PFSK-1 (cell line): ENCODE results near the gene TTC4.

Experiments used
- FOXP2 ChIP-seq: optimal IDR thresholded peaks from 2 replicates; pipeline ENCODE3; 2011; ENCODE audit warnings: borderline replicate concordance, control low read depth, inconsistent platforms; ENCODE audit not compliant: insufficient read depth; ENCODE audit errors: extremely low read length, extremely low read depth
- POLR2AphosphoS5 ChIP-seq: IDR thresholded peaks from 2 replicates; pipeline ENCODE4 v1.6.1; 2012; ENCODE audit warnings: low read depth, mild to moderate bottlenecking, control low read depth, low read length, moderate library complexity
- SIN3A ChIP-seq: IDR thresholded peaks from 2 replicates; pipeline ENCODE4 v1.6.1; 2012; ENCODE audit warnings: mild to moderate bottlenecking, low read length, moderate library complexity, borderline replicate concordance; ENCODE audit not compliant: insufficient read depth
- TAF1 ChIP-seq: IDR thresholded peaks from 2 replicates; pipeline ENCODE4 v1.6.1; 2012; ENCODE audit warnings: low read length, control low read depth, borderline replicate concordance; ENCODE audit not compliant: insufficient read depth
- TF ChIP-seq, protein P1 (sequence below), 2 experiments: IDR thresholded peaks; 2 replicates each; pipeline versions ENCODE4 v1.6.1 to v1.8.0; 2011 to 2012; ENCODE audit warnings: low read depth in 2 of 2, low read length in 2 of 2, control low read depth in 1 of 2, inconsistent platforms in 1 of 2, mild to moderate bottlenecking in 1 of 2, moderate library complexity in 1 of 2; ENCODE audit not compliant: insufficient read depth in 1 of 2

GRCh38 chr1:54745274-54745673 lies 29.6 kb downstream of the TTC4 start:
- TF ChIP-seq POLR2AphosphoS5 (no peak), TAF1 (no peak), SIN3A (no peak), FOXP2 (no peak)
- TF ChIP-seq, protein P1, sequence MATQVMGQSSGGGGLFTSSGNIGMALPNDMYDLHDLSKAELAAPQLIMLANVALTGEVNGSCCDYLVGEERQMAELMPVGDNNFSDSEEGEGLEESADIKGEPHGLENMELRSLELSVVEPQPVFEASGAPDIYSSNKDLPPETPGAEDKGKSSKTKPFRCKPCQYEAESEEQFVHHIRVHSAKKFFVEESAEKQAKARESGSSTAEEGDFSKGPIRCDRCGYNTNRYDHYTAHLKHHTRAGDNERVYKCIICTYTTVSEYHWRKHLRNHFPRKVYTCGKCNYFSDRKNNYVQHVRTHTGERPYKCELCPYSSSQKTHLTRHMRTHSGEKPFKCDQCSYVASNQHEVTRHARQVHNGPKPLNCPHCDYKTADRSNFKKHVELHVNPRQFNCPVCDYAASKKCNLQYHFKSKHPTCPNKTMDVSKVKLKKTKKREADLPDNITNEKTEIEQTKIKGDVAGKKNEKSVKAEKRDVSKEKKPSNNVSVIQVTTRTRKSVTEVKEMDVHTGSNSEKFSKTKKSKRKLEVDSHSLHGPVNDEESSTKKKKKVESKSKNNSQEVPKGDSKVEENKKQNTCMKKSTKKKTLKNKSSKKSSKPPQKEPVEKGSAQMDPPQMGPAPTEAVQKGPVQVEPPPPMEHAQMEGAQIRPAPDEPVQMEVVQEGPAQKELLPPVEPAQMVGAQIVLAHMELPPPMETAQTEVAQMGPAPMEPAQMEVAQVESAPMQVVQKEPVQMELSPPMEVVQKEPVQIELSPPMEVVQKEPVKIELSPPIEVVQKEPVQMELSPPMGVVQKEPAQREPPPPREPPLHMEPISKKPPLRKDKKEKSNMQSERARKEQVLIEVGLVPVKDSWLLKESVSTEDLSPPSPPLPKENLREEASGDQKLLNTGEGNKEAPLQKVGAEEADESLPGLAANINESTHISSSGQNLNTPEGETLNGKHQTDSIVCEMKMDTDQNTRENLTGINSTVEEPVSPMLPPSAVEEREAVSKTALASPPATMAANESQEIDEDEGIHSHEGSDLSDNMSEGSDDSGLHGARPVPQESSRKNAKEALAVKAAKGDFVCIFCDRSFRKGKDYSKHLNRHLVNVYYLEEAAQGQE (IDR thresholded peaks at IDR 0.05; ENCODE audit: insufficient read depth in 1 of 2, low read depth in 2 of 2, low read length in 2 of 2) = no peak
